OCI-LY3 (cell line): ENCODE measurements around the gene RPL32.

Experiments used
- EZH2phosphoT487 ChIP-seq: fragments of 200-600 bp; shearing (Covaris generic); IDR thresholded peaks from 2 replicates; pipeline ENCODE4 v1.6.1; 2018; ENCODE audit warnings: antibody characterized with exemption, mixed run types, low read depth
- TF ChIP-seq, protein P1 (sequence below): fragments of 200-600, 300-600 bp; sonication (generic); IDR thresholded peaks from 2 replicates; pipeline ENCODE4 v1.5.1; 2014; ENCODE audit warnings: antibody characterized with exemption, low read length, low read depth

DNA sequence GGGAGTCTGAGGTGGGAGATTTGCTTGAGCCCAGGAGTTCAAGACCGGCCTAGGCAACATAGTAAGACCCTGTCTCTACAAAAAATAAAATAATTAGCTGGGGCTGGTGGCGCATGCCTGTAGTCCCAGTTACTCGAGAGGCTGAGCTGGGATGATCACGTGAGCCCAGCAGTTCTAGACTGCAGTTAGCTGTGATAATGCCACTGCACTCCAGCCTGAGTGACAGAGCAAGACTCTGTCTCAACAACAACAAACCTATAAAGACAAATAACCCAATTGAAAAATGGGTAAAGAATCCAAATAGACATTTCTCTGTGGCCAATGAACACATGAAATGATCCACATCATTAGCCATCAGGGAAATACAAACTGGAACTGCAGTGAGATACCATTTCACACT is 1.1 kb upstream of the RPL32 start:
- TF ChIP-seq, protein P1, sequence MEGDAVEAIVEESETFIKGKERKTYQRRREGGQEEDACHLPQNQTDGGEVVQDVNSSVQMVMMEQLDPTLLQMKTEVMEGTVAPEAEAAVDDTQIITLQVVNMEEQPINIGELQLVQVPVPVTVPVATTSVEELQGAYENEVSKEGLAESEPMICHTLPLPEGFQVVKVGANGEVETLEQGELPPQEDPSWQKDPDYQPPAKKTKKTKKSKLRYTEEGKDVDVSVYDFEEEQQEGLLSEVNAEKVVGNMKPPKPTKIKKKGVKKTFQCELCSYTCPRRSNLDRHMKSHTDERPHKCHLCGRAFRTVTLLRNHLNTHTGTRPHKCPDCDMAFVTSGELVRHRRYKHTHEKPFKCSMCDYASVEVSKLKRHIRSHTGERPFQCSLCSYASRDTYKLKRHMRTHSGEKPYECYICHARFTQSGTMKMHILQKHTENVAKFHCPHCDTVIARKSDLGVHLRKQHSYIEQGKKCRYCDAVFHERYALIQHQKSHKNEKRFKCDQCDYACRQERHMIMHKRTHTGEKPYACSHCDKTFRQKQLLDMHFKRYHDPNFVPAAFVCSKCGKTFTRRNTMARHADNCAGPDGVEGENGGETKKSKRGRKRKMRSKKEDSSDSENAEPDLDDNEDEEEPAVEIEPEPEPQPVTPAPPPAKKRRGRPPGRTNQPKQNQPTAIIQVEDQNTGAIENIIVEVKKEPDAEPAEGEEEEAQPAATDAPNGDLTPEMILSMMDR = no peak
- TF ChIP-seq EZH2phosphoT487 = no peak
